H1 (cell line): Measurements from ENCODE around the gene TGFBRAP1. TPM values are rescaled to one million over a fixed set of nuclear protein-coding genes. Genes with fewer than 3 reads are reported as not detected.

Source experiments
- CTCF ChIA-PET: fragments of 300-600 bp; sonication (Branson Sonifier 250); formaldehyde crosslinking; loops from one replicate; lab custom pipeline; 2021; ENCODE audit not compliant: partially characterized antibody; lab: Charles Lee
- POLR2A ChIA-PET: fragments of 300-600 bp; sonication (Branson Sonifier 250); formaldehyde crosslinking; loops from one replicate; lab custom pipeline; 2021; ENCODE audit warnings: inconsistent platforms; ENCODE audit not compliant: partially characterized antibody; lab: Charles Lee
- DNase-seq, 2 experiments: peaks; one replicate each; pipeline versions ENCODE4 v3.0.0 to v3.0.0-alpha.2; 2010 to 2022; ENCODE audit warnings: low spot score in 2 of 2, low read depth in 1 of 2, mixed read lengths in 1 of 2
- FAIRE-seq: peaks from 2 replicates; lab custom pipeline; 2011; peaks lifted over from hg19 to GRCh38; lab: Jason Lieb, UNC
- H2AFZ ChIP-seq: 2 replicates; pipeline ENCODE4 v1.8.1; 2012; ENCODE audit warnings: low read length, inconsistent platforms
- H2AK5ac ChIP-seq: 2 replicates; pipeline ENCODE4 v1.6.1; 2013; ENCODE audit warnings: low read depth, low read length
- H2BK120ac ChIP-seq: replicated peaks from 2 replicates; pipeline ENCODE3; 2013; ENCODE audit warnings: low read depth, low read length, inconsistent platforms
- H2BK12ac ChIP-seq: 2 replicates; pipeline ENCODE4 v1.6.1; 2013; ENCODE audit warnings: low read depth, low read length
- H2BK15ac ChIP-seq: 2 replicates; pipeline ENCODE4 v1.6.1; 2013; ENCODE audit warnings: low read length
- H2BK20ac ChIP-seq: 2 replicates; pipeline ENCODE4 v1.6.1; 2013; ENCODE audit warnings: low read length
- H2BK5ac ChIP-seq: 2 replicates; pipeline ENCODE4 v1.6.1; 2013; ENCODE audit warnings: low read depth, low read length
- H3K14ac ChIP-seq: 2 replicates; pipeline ENCODE4 v1.6.1; 2013; ENCODE audit warnings: inconsistent platforms; ENCODE audit not compliant: insufficient read length
- H3K18ac ChIP-seq: 2 replicates; pipeline ENCODE4 v1.6.1; 2013; ENCODE audit warnings: low read length; ENCODE audit errors: extremely low read depth
- H3K23ac ChIP-seq: 2 replicates; pipeline ENCODE4 v1.6.1; 2013; ENCODE audit warnings: inconsistent platforms; ENCODE audit not compliant: insufficient read length
- H3K23me2 ChIP-seq: 2 replicates; pipeline ENCODE4 v1.6.1; 2013; ENCODE audit warnings: low read depth, low read length
- H3K27ac ChIP-seq: 2 replicates; pipeline ENCODE4 v1.6.1; 2011; ENCODE audit warnings: low read depth, low read length, inconsistent platforms
- H3K27me3 ChIP-seq, 4 experiments: replicated peaks in 1 of 4; 1 replicate in 1 of 4; 2 replicates in 3 of 4; pipeline versions ENCODE4 v1.6.1 to v1.8.1; 2011 to 2013; ENCODE audit warnings: low read length in 3 of 4, mild to moderate bottlenecking in 3 of 4, inconsistent platforms in 2 of 4, mixed read lengths in 2 of 4, moderate library complexity in 1 of 4; ENCODE audit not compliant: control insufficient read depth in 3 of 4, insufficient read depth in 3 of 4; ENCODE audit errors: extremely low read depth in 1 of 4
- H3K36me3 ChIP-seq, 4 experiments: 2 replicates each; pipeline versions ENCODE4 v1.6.1 to v1.8.1; 2011 to 2013; ENCODE audit warnings: mild to moderate bottlenecking in 4 of 4, low read length in 3 of 4, moderate library complexity in 2 of 4, control low read depth in 1 of 4, inconsistent platforms in 1 of 4; ENCODE audit not compliant: insufficient read depth in 4 of 4, control insufficient read depth in 2 of 4
- H3K4ac ChIP-seq: replicated peaks from 2 replicates; pipeline ENCODE3; 2013; ENCODE audit warnings: low read length, low read depth, mixed read lengths, inconsistent platforms; ENCODE audit not compliant: insufficient read length
- H3K4me1 ChIP-seq, 4 experiments: replicated peaks in 1 of 4; 1 replicate in 1 of 4; 2 replicates in 3 of 4; pipeline versions ENCODE4 v1.6.1 to v1.8.1; 2011 to 2013; ENCODE audit warnings: low read length in 3 of 4, inconsistent platforms in 2 of 4, mixed read lengths in 1 of 4; ENCODE audit not compliant: insufficient read depth in 4 of 4, control insufficient read depth in 3 of 4
- H3K4me2 ChIP-seq, 2 experiments: 2 replicates each; pipeline versions ENCODE4 v1.6.1 to v1.8.1; 2011 to 2013; ENCODE audit warnings: low read depth in 2 of 2, low read length in 2 of 2, control low read depth in 1 of 2, inconsistent platforms in 1 of 2, mild to moderate bottlenecking in 1 of 2; ENCODE audit not compliant: insufficient read depth in 1 of 2
- H3K4me3 ChIP-seq, 4 experiments: fragments of 200-600, 300-600 bp in 1 of 4; sonication (generic), shearing (Covaris generic), sonication (Bioruptor Twin) in 1 of 4; 2 replicates each; pipeline versions ENCODE4 v1.5.1 to v1.8.1; 2011 to 2016; ENCODE audit warnings: low read length in 4 of 4, low read depth in 3 of 4, control low read depth in 2 of 4, inconsistent platforms in 2 of 4, mild to moderate bottlenecking in 2 of 4, mixed read lengths in 1 of 4, moderate library complexity in 1 of 4; ENCODE audit not compliant: insufficient read depth in 2 of 4; ENCODE audit errors: extremely low read depth in 1 of 4
- H3K56ac ChIP-seq: replicated peaks from 2 replicates; pipeline ENCODE3; 2013; ENCODE audit warnings: low read depth, mild to moderate bottlenecking, mixed read lengths, low read length, inconsistent platforms; ENCODE audit not compliant: insufficient read length
- H3K79me1 ChIP-seq: 2 replicates; pipeline ENCODE4 v1.6.1; 2013; ENCODE audit warnings: low read depth, low read length, control low read depth
- H3K79me2 ChIP-seq, 2 experiments: 2 replicates each; pipeline versions ENCODE4 v1.6.1 to v1.8.1; 2012 to 2013; ENCODE audit warnings: low read length in 2 of 2, mild to moderate bottlenecking in 2 of 2, inconsistent platforms in 1 of 2; ENCODE audit not compliant: insufficient read depth in 2 of 2, control insufficient read depth in 1 of 2
- H3K9ac ChIP-seq, 4 experiments: replicated peaks in 1 of 4; 1 replicate in 1 of 4; 2 replicates in 3 of 4; pipeline versions ENCODE4 v1.6.1 to v1.8.1; 2011 to 2013; ENCODE audit warnings: low read depth in 3 of 4, low read length in 3 of 4, control low read depth in 2 of 4, mild to moderate bottlenecking in 2 of 4, moderate library complexity in 2 of 4, inconsistent platforms in 1 of 4; ENCODE audit errors: extremely low read depth in 1 of 4
- H3K9me3 ChIP-seq, 2 experiments: 2 replicates each; pipeline versions ENCODE4 v1.6.1 to v1.8.1; 2012 to 2013; ENCODE audit warnings: mild to moderate bottlenecking in 2 of 2, moderate library complexity in 2 of 2, control low read depth in 1 of 2, inconsistent platforms in 1 of 2, low read depth in 1 of 2, low read length in 1 of 2, mixed read lengths in 1 of 2; ENCODE audit not compliant: insufficient read depth in 2 of 2
- H4K20me1 ChIP-seq, 2 experiments: replicated peaks in 1 of 2; 2 replicates each; pipeline versions ENCODE3 to v1.8.1; 2011 to 2013; ENCODE audit warnings: inconsistent platforms in 2 of 2, low read length in 2 of 2, mild to moderate bottlenecking in 1 of 2; ENCODE audit not compliant: insufficient read depth in 2 of 2, control insufficient read depth in 1 of 2
- H4K5ac ChIP-seq: 2 replicates; pipeline ENCODE4 v1.6.1; 2013; ENCODE audit warnings: low read length, low read depth, mixed read lengths, inconsistent platforms; ENCODE audit not compliant: insufficient read length
- H4K8ac ChIP-seq: 2 replicates; pipeline ENCODE4 v1.8.0; 2013; ENCODE audit warnings: mild to moderate bottlenecking, moderate library complexity, low read length, inconsistent platforms; ENCODE audit not compliant: insufficient read depth; ENCODE audit errors: extremely low read depth
- H4K91ac ChIP-seq: replicated peaks from 2 replicates; pipeline ENCODE3; 2013; ENCODE audit warnings: low read length, mixed read lengths, inconsistent platforms; ENCODE audit not compliant: insufficient read length
- ASH2L ChIP-seq: fragments of 200-600, 300-600 bp; sonication (generic); IDR thresholded peaks from one replicate; pipeline ENCODE4 v1.7.1; 2017; ENCODE audit warnings: low read length
- ATF2 ChIP-seq: IDR thresholded peaks from 2 replicates; pipeline ENCODE4 v1.6.1; 2012; ENCODE audit warnings: low read length, inconsistent platforms
- CBX8 ChIP-seq: fragments of 300-800, 300-1000 bp; sonication (generic); IDR thresholded peaks from 2 replicates; pipeline ENCODE4 v1.7.1; 2016; ENCODE audit warnings: low read depth, low read length, borderline replicate concordance
- JUN ChIP-seq: IDR thresholded peaks from 2 replicates; pipeline ENCODE4 v1.6.1; 2011; ENCODE audit warnings: low read depth, mild to moderate bottlenecking, improper control_type of control experiment, low read length
- MAFK ChIP-seq: IDR thresholded peaks from 2 replicates; pipeline ENCODE4 v1.6.1; 2012; ENCODE audit warnings: low read depth, mild to moderate bottlenecking, improper control_type of control experiment, low read length
- POLR2AphosphoS5 ChIP-seq: IDR thresholded peaks from 2 replicates; pipeline ENCODE4 v1.6.1; 2011; ENCODE audit warnings: low read depth, low read length
- SIN3A ChIP-seq, 2 experiments: IDR thresholded peaks in 1 of 2; conservative IDR thresholded peaks in 1 of 2; 2 replicates each; pipeline ENCODE4 v1.6.1; 2011 to 2012; ENCODE audit warnings: low read length in 2 of 2, improper control_type of control experiment in 1 of 2, low read depth in 1 of 2, mild to moderate bottlenecking in 1 of 2
- SIRT6 ChIP-seq: IDR thresholded peaks from one replicate; pipeline ENCODE4 v1.7.1; 2012; ENCODE audit warnings: low read length, inconsistent platforms
- TBP ChIP-seq: IDR thresholded peaks from 2 replicates; pipeline ENCODE4 v1.6.1; 2011; ENCODE audit warnings: low read depth, low read length, improper control_type of control experiment
- TEAD4 ChIP-seq: IDR thresholded peaks from 2 replicates; pipeline ENCODE4 v1.6.1; 2012; ENCODE audit warnings: low read depth, low read length, inconsistent platforms, mixed read lengths
- USF2 ChIP-seq: IDR thresholded peaks from 2 replicates; pipeline ENCODE4 v1.6.1; 2011; ENCODE audit warnings: low read length, improper control_type of control experiment
- YY1 ChIP-seq: IDR thresholded peaks from 2 replicates; pipeline ENCODE4 v1.6.1; 2011; ENCODE audit warnings: low read depth, mild to moderate bottlenecking, low read length
- WGBS, 2 experiments: shearing (Covaris generic) in 1 of 2; methylation state at CpG; one replicate each; pipeline versions ENCODE4 v1.1.6 to v1.1.7; 2013 to 2015; ENCODE audit warnings: low lambda C conversion rate in 2 of 2, mixed read lengths in 2 of 2, inconsistent platforms in 1 of 2, low coverage in 1 of 2, missing lambda C conversion rate in 1 of 2; ENCODE audit not compliant: insufficient replicate concordance in 2 of 2, insufficient coverage in 1 of 2, insufficient read length in 1 of 2; ENCODE audit errors: extremely low coverage in 1 of 2, missing lambda C conversion rate in 1 of 2; 5-methylcytosine and 5-hydroxymethylcytosine counted together
- polyA plus RNA-seq, 7 experiments: library from polyadenylated mRNA; depleted of rRNA in 3 of 7; stranded (reverse) in 5 of 7; unstranded in 2 of 7; fragments of >200 nt in 5 of 7; fragments of 200-250 nt in 2 of 7; gene quantifications; 1 replicate in 5 of 7; 2 replicates in 1 of 7; 4 replicates in 1 of 7; pipeline versions ENCODE4 v1.2.1 to v1.2.3, GENCODE V29; 2011 to 2013; ENCODE audit warnings: missing spikeins in 2 of 7, mixed read lengths in 2 of 7
- total RNA-seq: library from RNA; stranded (reverse); fragmentation: NEBNext Ultra II Directional; extraction: Animal tissue kit (Norgen Biotek cat#: 25700); gene quantifications from 2 replicates; pipeline ENCODE4 v1.2.1, GENCODE V29; 2021

Gene TGFBRAP1
- total and polyA plus RNA-seq, 2 of the 8 experiments (the other 6 are each of a cell fraction or from before 2014, with no cell fraction given): 11.2 to 20.2 TPM

DNA sequence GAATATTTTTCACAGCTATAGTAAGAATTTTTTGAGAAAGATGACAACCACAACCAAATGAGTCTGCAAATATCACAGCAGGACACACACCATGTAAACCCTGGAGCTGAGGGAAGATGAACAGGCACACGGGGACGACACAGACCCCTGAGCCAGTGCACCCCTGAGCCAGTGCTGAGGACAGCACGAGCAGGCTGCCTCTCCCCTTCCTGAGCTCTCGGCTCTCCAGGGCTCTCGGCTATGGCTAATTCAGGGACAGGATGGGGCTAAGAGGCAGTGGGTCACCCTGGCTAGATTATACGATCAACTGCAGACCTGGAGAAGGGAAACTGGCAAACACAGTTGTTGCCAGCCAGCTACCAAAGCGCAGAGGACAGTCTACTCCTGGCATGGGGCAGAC is 41.4 kb downstream of the TGFBRAP1 start:
- no peak overlapping the region for H2AFZ ChIP-seq
- H3K9ac ChIP-seq: no peak overlapping the region
- H3K36me3 ChIP-seq: peaks cover 0 to 6% (median 1%) of the 10 kb centered on the region in 4 experiments; a peak in 5 of 8 replicates
- no peak overlapping the region for H2BK12ac ChIP-seq
- DNase-seq (no peak), FAIRE-seq (no peak)
- H3K4me2 ChIP-seq: no peak overlapping the region
- no peak overlapping the region for H3K4me3 ChIP-seq
- no peak overlapping the region for H3K23ac ChIP-seq
- H3K56ac ChIP-seq: no peak overlapping the region
- H4K91ac ChIP-seq: no peak overlapping the region
- no peak overlapping the region for H4K5ac ChIP-seq
- H2BK120ac ChIP-seq: no peak overlapping the region
- H3K79me2 ChIP-seq: no peaks in the 10 kb centered on the region
- no peaks in the 10 kb centered on the region for H3K4me1 ChIP-seq
- no peak overlapping the region for H4K8ac ChIP-seq
- no peak overlapping the region for H3K27ac ChIP-seq
- H2BK15ac ChIP-seq: no peak overlapping the region
- CTCF ChIA-PET: interaction anchor here (0.6 to 2.3 kb wide), 22 partner anchors 9 to 225 kb away, joined by 3 to 17 read pairs (median 4); no protein-coding TSS in a partner anchor
- no peak overlapping the region for H3K14ac ChIP-seq
- no peak overlapping the region for H2BK20ac ChIP-seq
- POLR2A ChIA-PET: interaction anchor here (1.0 to 1.2 kb wide), 3 partner anchors 10 to 50 kb away, joined by 3 to 5 read pairs (median 4); partner anchors contain the start of gene C2orf49
- H3K23me2 ChIP-seq: no peaks in the 10 kb centered on the region; the same call in 1 of the 2 replicates
- no peaks in the 10 kb centered on the region for H3K27me3 ChIP-seq
- no peak overlapping the region for H3K4ac ChIP-seq
- no peaks in the 10 kb centered on the region for H3K79me1 ChIP-seq
- H3K9me3 ChIP-seq: no peaks in the 10 kb centered on the region
- no peak overlapping the region for H3K18ac ChIP-seq
- WGBS, 2 experiments: 93% methylated on average over 7 of the region's 7 CpGs; no CpG with 5 or more reads in 1 of the 2 experiments
- H2AK5ac ChIP-seq: no peak overlapping the region
- peaks cover 0 to 2% of the 10 kb centered on the region in 2 experiments for H4K20me1 ChIP-seq
- no peak overlapping the region for H2BK5ac ChIP-seq
- TF ChIP-seq YY1 (no peak), SIN3A (conservative IDR thresholded peaks at IDR 0.05 in 1 of 2, IDR thresholded peaks at IDR 0.05 in 1 of 2; ENCODE audit: low read depth in 1 of 2, low read length in 2 of 2) (no peak), POLR2AphosphoS5 (no peak), CBX8 (no peak), ATF2 (no peak), ASH2L (no peak), MAFK (no peak), TBP (no peak), SIRT6 (no peak), TEAD4 (no peak), USF2 (no peak), JUN (no peak)
